Measurements from ENCODE around the gene SCO2. TPM values are rescaled to one million over a fixed set of nuclear protein-coding genes. Genes with fewer than 3 reads are reported as not detected.
A peak's percentile ranks its signal among the peaks of the same experiment; 100 is the strongest.

SCO2 gene
- total RNA-seq, 4 donors from 2014 or later, result 1.2 to 6.3 (median 4.5) TPM; not detected in 1

DNA sequence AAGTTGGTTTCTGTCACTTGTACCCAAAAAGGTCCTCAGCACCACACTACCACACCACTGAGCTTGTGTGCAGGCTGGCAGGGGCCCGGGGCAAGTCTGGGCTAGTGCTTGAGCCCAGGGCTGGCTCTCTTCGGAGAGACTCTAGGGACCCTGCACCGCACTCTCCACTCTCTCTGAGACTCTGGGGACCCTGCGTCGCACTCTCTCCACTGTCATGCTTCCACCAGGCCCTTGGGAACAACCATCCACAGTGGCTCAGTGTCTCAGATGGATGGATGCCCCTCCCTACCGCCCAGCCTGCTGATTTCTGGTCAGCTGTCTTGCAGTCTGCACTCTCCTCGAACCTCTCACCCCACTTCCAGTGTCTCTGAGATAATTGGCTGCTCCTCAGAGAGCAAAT lies 48.5 kb downstream of the SCO2 start:
- no peak for DNase-seq
- peaks cover 2 to 39% (median 29%) of the 10 kb centered on the region in 4 donors for H3K4me1 ChIP-seq
- H3K36me3 ChIP-seq, result no peaks in the 10 kb centered on the region
- no peaks in the 10 kb centered on the region for H3K9me3 ChIP-seq
- H3K27me3 ChIP-seq, result peaks cover 0 to 15% of the 10 kb centered on the region in 2 donors
- TF ChIP-seq POLR2A (IDR thresholded peaks at IDR 0.05), result no peak
- TF ChIP-seq, protein P1, sequence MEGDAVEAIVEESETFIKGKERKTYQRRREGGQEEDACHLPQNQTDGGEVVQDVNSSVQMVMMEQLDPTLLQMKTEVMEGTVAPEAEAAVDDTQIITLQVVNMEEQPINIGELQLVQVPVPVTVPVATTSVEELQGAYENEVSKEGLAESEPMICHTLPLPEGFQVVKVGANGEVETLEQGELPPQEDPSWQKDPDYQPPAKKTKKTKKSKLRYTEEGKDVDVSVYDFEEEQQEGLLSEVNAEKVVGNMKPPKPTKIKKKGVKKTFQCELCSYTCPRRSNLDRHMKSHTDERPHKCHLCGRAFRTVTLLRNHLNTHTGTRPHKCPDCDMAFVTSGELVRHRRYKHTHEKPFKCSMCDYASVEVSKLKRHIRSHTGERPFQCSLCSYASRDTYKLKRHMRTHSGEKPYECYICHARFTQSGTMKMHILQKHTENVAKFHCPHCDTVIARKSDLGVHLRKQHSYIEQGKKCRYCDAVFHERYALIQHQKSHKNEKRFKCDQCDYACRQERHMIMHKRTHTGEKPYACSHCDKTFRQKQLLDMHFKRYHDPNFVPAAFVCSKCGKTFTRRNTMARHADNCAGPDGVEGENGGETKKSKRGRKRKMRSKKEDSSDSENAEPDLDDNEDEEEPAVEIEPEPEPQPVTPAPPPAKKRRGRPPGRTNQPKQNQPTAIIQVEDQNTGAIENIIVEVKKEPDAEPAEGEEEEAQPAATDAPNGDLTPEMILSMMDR (IDR thresholded peaks at IDR 0.05), result no peak
- H3K27ac ChIP-seq, result no peak overlapping the region
- H3K4me3 ChIP-seq, result no peak overlapping the region

GRCh38 chr22:50475652-50476002 lies 49.8 kb downstream of the SCO2 start:
- H3K4me1 ChIP-seq, result peaks cover 12 to 40% (median 36%) of the 10 kb centered on the region in 4 donors
- H3K27ac ChIP-seq, result peak overlapping the region in 1 of 4 donors; percentile 90
- peak overlapping the region in 1 of 4 donors; percentile 99 for H3K4me3 ChIP-seq
- no peak for DNase-seq
- H3K27me3 ChIP-seq, result peaks cover 0 to 4% of the 10 kb centered on the region in 2 donors
- no peaks in the 10 kb centered on the region for H3K9me3 ChIP-seq
- TF ChIP-seq POLR2A (IDR thresholded peaks at IDR 0.05), result no peak
- TF ChIP-seq, protein P1 (IDR thresholded peaks at IDR 0.05), result no peak
- H3K36me3 ChIP-seq, result no peaks in the 10 kb centered on the region

GRCh38 chr22:50474710-50475651 lies 50.4 kb downstream of the SCO2 start, which contains the start of gene SBF1:
Gene SBF1 (minus strand): TSS chr22:50475035. CDS start chr22:50474840, 195 bp downstream.
- Histone ChIP-seq H3K27ac (peak within 1 kb of the TSS; percentile 85 to 92 (median 90)), H3K4me1 (peaks cover 19 to 47% (median 42%) of the 10 kb centered on the region in 4 donors), H3K9me3 (no peaks in the 10 kb centered on the region), H3K36me3 (no peaks in the 10 kb centered on the region), H3K4me3 (peak within 1 kb of the TSS; percentile 94 to 99 (median 98)), H3K27me3 (no peaks in the 10 kb centered on the region)
- TF ChIP-seq, protein P1 (IDR thresholded peaks at IDR 0.05), result no peak
- TF ChIP-seq POLR2A (IDR thresholded peaks at IDR 0.05), result peak; percentile 47 to 88
- peak; percentile 93 to 96 (median 95) for DNase-seq

DNA sequence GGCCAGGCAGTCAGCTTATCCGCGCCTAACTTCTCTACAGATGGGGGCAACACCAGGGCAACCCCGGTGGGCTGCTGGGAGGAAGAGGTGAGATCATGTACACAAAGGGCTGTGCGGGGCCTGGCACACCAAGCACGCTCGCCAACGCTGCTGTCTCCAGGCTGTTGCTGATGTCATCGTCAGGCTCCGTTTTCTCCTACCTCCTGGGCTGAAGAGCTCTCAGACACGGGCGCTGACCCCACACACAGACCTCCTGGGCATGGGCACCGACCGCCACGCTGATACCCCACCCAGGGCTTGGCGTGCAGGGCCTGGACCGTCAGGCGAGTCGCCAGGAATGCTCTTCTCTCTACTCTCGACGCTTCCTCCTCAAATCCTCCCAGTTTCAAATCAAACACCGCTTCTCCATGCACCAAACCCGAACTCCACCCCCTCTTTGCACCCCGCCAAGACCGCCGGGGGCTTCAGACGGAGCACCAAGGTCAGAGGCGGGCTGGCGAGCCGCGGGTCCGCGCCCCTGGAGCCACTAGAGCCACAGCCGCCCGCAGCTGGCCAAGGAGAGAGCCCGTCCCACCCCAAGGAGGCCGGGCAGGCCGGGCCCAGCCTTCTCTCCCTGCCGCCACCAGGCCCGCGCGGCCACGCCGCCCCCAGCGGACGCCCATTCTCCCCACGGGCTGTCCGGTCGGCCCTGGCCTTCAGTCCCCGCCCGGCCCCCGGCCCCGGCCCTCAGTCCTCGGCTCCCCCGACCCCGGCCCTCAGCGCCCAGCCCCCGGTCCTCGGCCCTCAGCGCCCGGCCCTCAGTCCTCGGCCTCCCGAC lies 51.3 kb downstream of the SCO2 start:
- Histone ChIP-seq H3K36me3 (no peaks in the 10 kb centered on the region), H3K27me3 (no peaks in the 10 kb centered on the region), H3K9me3 (no peaks in the 10 kb centered on the region), H3K4me1 (peaks cover 22 to 56% (median 48%) of the 10 kb centered on the region in 4 donors), H3K4me3 (peak overlapping the region; percentile 94 to 99 (median 98)), H3K27ac (peak overlapping the region; percentile 85 to 92 (median 90))
- TF ChIP-seq POLR2A (IDR thresholded peaks at IDR 0.05), result no peak
- TF ChIP-seq, protein P1 (IDR thresholded peaks at IDR 0.05), result no peak
- peak in 1 of 3 donors; percentile 74 for DNase-seq

Other genes starting within 250 kb of the SCO2 start
- gene PLXNB2, start 218.0 kb downstream of the SCO2 start, total RNA-seq, result 100 to 1,000 TPM; 182 to 597 (median 307) TPM
- 10 to 100 TPM in 1 of 4 donors, 1 to 10 TPM in 3; 5.4 to 14.9 (median 6.3) TPM for gene DENND6B, start 198.6 kb downstream of the SCO2 start, total RNA-seq
- 100 to 1,000 TPM in 2 of 4 donors, 10 to 100 TPM in 2; 82.8 to 201 (median 111) TPM for gene PPP6R2, start 182.3 kb downstream of the SCO2 start, total RNA-seq
- gene SBF1, start 50.6 kb downstream of the SCO2 start, total RNA-seq, result 100 to 1,000 TPM in 3 of 4 donors, 10 to 100 TPM in 1; 72.0 to 133 (median 121) TPM
- 1 to 10 TPM in 3 of 4 donors, under 1 TPM in 1; 0.83 to 8.4 (median 5.8) TPM for gene ADM2, start 44.1 kb downstream of the SCO2 start, total RNA-seq
- not detected for gene MIOX, start 38.7 kb downstream of the SCO2 start, total RNA-seq
- 10 to 100 TPM; 68.5 to 94.9 (median 83.3) TPM for gene LMF2, start 17.9 kb downstream of the SCO2 start, total RNA-seq
- gene NCAPH2, start 17.4 kb downstream of the SCO2 start, total RNA-seq, result 10 to 100 TPM; 34.0 to 85.8 (median 41.2) TPM
- 10 to 100 TPM; 53.5 to 93.9 (median 88.3) TPM for gene TYMP, start 4.4 kb upstream of the SCO2 start, total RNA-seq
- 1 to 10 TPM in 1 of 4 donors, not detected in 3; 1.1 TPM for gene KLHDC7B, start 20.3 kb upstream of the SCO2 start, total RNA-seq
- gene SYCE3, start 37.3 kb upstream of the SCO2 start, total RNA-seq, result not detected
- 100 to 1,000 TPM in 1 of 4 donors, 10 to 100 TPM in 3; 51.2 to 133 (median 56.5) TPM for gene CPT1B, start 52.8 kb upstream of the SCO2 start, total RNA-seq
- gene CHKB, start 57.3 kb upstream of the SCO2 start, total RNA-seq, result 100 to 1,000 TPM; 111 to 278 (median 156) TPM
- 1 to 10 TPM in 1 of 4 donors, under 1 TPM in 2, not detected in 1; 0.66 to 1.2 (median 0.83) TPM for gene MAPK8IP2, start 75.2 kb upstream of the SCO2 start, total RNA-seq
- 100 to 1,000 TPM in 3 of 4 donors, 10 to 100 TPM in 1; 84.2 to 130 (median 124) TPM for gene ARSA, start 102.6 kb upstream of the SCO2 start, total RNA-seq
- gene SHANK3, start 147.2 kb upstream of the SCO2 start, total RNA-seq, result 10 to 100 TPM in 2 of 4 donors, 1 to 10 TPM in 2; 2.8 to 36.3 (median 10.8) TPM
- gene ACR, start 212.6 kb upstream of the SCO2 start, total RNA-seq, result not detected

Data from Peyer's patch (tissue), 4 donors.